ENCODE measurements around the gene RNF224.

- TF ChIP-seq POLR2A (IDR thresholded peaks at IDR 0.05; ENCODE audit: low read depth, low read length) (no peak), POLR2AphosphoS5 (IDR thresholded peaks at IDR 0.05; ENCODE audit: low read depth, low read length) (no peak), TAF1 (IDR thresholded peaks at IDR 0.05; ENCODE audit: low read depth, low read length) (no peak), SPI1 (IDR thresholded peaks at IDR 0.05; ENCODE audit: low read depth, low read length) (no peak), POU2F2 (IDR thresholded peaks at IDR 0.05; ENCODE audit: low read depth, low read length) (no peak)
Observed at GRCh38 chr9:137181680-137182079, 45.6 kb upstream of the RNF224 start.
